NCI-H187 (cell line): ENCODE measurements around the gene USH1C.

Experiments used
- DNase-seq, 2 experiments: peaks; one replicate each; lab custom pipeline; 2025; lab: John Stamatoyannopoulos, UW

USH1C gene

DNA sequence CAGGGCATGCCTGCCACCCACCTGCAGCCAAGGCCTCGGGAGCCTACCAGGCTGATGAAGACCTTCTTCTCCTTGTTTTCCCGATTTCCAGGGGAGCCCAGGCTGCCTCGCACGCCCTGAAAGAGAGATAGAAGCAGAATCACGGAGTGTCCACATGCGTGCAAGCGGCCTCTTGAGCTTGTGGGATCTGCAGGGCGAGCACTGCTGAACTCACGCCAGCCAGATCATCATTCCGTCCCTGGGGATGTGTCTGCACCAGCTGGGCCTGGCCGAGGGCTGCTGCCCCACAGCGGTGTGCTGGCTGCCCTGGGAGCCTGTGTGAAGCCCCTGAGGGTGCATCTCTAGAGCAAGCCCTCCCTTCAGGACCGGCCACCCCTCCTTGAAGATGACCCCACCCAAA lies 17.9 kb downstream of the USH1C start:
- DNase-seq = no peak

DNA sequence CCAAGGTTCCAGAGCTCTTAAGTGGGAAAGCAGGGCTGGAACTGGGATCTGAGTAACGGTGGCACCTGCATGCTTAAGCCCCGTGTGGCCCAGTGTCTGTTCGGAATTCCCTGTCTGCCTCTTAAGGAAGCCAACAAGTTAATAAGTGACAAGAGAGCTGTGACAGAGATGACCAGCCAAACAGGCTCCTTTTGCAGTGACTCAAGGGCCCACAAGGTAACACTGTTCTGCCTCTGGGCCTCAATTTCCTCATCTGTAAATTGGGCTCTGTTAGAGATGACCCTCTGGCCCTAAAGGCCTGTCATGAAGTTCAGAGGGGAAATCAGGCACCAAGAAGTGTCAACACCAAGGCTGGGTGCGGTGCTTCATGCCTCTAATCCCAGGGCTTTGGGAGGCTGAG lies 18.6 kb downstream of the USH1C start:
- no peak for DNase-seq

GRCh38 chr11:17524221-17524620 lies 20.0 kb downstream of the USH1C start:
- no peak for DNase-seq

- DNase-seq = no peak
Measured at GRCh38 chr11:17522655-17523054, 21.6 kb downstream of the USH1C start.

DNA sequence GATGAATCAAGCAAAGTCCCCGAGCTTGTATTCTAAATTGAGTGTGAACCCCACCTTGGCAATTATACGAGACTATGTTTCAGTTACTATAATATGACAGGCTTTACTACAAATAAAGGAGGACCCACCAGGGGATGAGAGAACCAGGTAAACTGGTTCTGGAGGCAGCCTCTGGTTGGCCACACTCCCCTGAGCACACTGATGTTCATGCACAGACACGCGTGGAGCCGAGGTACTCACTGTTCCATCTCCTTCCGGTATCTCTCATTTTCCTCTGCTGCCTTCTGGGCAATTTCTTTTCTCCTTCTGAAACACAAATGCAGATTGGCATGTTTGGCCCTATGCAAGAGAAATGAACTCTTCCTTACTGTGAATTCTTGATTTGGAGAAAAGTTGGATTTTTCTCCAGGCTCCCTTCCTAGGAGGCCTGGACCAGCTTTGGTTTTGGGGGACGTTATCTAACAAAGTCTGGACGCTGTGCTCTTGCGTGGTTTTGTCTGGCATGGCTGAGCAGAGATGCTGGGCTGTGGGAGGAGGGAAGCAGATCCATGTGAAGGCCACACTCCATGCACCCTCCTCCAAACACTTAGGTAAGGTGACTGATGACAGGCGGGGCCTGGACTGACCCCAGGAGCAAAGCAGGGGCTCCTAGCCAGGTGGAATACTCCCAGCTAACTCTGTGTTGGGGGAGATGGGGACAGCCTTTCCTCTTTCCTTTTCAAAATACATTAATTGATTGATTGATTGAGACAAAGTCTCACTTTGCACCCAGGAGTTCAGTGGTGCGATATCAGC lies 22.9 kb downstream of the USH1C start:
- DNase-seq = no peak

DNA sequence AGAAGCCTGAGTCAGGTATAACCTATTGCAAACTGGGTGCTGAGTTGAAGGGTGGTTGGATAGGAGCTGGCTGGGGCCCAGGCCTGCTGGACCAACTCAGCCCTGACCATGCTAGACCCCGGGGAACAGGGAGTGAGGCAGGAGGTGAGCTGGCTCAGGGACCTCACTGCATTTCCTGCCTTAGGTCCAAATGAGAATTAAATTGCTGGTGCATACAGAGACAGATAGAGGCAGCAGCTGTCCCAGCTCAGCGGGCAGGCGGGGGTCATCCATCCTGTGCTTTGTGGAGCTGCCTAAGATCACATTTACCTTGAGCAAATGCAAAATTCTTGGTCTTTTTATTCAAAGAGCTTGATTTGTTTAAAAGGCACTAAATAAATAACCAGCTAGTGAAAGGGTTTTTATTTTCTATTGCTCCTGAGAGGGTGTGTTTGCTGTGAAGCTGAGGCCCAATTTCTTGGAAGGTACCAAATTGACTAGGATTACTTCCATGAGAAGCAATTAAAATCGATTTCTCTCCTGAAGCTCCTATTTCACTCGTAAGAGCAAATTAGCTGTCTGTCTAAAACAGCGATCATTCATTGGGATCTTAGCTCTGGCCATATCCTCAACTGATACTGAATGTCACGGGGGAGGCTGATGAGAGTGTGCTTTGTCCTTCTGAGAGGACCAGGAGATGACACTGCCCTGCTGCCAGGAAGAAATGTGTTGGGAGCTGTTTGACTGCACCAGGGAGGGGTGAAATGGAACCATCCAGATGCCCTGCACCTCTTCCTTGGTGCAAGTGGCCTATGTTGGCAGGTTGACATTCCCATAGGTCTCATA lies 24.9 kb downstream of the USH1C start:
- DNase-seq = no peak

- DNase-seq = no peak
Measured at GRCh38 chr11:17518366-17518765, 25.9 kb downstream of the USH1C start.

GRCh38 chr11:17517186-17517585 lies 27.0 kb downstream of the USH1C start:
- DNase-seq = no peak

DNA sequence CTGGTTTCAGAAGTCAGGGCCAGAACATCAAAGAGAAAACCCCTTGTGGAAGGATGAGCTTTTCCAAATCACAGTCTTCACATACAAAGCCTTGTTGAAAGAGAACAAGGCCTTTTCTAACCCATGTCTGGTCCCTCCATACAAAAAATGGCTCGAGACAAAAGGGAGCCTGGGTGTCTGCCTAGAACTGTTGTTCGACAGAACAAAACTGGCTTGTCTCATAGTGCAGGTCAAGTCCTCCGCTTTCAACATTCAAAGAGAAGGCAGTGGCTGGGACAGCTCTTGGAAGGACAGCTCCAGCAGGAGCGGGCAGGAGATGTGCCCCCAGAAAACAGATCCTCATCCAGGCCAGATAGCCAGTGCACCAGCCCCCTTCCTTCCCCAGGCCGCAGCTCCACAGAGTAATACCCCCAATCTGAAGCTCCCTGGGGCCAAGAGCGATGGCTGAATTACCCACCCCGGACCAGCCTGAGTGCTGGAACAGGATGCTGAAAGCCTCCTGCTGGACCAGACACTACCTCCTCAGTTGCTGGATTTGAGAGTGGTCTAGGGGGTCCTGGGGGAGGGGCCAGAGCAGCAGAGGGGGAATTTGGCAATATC lies 27.6 kb downstream of the USH1C start:
- no peak for DNase-seq

DNA sequence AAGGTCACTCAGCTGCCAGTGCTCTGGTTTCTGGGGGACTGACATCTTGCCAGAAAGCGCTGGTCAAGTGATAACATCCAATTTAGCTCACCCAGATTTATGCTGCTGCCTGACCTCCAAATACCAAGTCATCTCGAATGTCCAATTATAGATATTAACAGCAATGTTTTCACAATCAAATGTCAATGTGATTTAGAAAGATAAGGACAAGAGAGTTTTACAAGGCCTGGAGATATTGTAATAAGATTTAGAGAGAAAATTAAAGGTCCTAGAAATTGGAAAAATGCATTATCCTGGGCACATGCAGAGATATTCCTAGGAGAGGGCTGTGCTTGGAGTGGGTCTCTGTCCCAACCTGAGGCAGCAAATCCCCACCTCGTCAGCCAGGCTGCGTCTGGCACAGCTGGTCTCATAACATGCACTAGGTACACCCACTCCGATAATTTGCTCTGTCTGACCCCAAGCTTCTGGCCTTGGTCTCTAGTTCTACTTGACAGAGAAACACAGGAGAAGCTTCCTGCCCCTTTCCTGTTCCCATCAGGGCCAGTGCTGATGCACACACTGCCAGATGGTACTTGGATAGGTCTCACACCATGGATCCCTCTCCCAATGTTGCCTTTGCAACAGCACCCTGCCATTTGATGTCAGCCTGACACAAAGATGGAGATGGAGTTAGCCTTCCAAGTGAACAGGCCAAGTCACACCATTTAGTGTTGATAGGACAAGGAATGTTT lies 28.6 kb downstream of the USH1C start:
- DNase-seq = no peak

- no peak for DNase-seq
Measured at GRCh38 chr11:17514476-17514875, 29.7 kb downstream of the USH1C start.

DNA sequence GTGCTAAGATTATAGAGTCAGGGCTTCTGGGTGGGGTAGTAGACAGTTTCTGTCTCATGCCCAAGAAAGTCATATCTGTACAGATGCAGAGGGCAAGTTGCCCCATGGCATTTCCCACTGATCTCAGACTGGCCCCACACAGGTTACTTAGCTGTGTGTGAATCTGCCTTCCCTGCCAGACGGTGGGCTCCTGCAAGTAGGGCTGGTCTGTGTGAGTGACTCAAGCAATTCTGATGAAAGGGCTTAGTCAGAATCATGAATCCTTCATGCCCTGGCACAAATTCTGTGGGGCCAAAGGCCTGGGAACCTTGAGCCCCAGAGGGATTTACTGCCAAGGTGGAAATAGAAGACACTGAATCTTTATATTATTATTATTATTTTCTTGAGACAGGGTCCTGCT lies 30.4 kb downstream of the USH1C start:
- DNase-seq = no peak

- DNase-seq = no peak
Measured at GRCh38 chr11:17512101-17512500, 32.1 kb downstream of the USH1C start.

GRCh38 chr11:17511571-17511970 lies 32.6 kb downstream of the USH1C start:
- no peak for DNase-seq

DNA sequence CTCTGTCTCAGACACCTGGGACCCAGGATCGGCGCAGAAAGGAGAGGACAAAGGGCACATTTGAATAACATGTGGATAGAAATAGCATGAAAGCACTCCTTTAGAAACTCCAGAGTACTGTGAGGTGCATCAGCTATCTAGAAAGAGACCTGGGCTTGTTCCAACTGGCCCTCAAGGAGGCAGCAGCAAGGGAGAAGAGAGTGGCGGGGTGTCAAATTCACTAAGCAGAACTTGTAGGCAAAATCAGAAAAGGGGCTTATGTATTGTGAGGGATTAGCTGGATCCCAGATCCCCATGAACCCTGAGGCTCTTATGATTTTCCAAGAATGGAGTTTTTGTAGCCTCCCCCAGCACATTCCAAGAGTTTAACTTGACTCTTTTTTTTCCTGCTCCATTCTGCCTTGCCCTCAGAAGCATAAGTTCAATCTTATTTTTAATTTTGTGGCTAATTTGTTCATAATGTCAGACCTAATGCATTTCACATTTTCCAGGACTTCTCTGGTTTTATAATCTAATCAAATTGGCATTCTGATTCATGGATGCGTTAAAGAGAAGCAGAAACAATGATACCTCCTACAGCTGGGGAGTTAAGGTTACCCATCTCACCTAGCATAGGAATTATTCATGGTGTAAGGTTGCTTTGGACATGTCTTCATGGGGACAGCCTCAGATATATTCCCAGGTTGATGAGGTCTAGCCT lies 33.6 kb downstream of the USH1C start:
- no peak for DNase-seq

DNA sequence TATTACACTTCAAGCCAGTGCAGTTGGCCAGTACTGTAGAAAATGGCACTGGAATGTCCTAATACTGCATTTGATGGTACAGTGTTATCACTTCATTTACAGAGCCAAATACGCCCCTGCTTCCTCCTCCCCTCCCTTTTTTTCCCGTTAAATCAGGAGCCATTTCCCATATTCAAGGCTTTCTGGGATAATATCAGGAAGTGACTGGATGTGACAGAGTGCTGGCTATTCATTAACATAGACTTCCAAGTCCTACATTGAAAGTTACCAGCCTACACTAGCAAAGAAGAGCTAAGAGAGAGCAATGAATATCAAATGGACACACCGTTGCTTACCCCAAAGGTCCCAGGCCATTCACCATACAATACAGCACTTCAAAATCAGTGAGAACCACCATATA lies 35.4 kb downstream of the USH1C start:
- DNase-seq = no peak

DNA sequence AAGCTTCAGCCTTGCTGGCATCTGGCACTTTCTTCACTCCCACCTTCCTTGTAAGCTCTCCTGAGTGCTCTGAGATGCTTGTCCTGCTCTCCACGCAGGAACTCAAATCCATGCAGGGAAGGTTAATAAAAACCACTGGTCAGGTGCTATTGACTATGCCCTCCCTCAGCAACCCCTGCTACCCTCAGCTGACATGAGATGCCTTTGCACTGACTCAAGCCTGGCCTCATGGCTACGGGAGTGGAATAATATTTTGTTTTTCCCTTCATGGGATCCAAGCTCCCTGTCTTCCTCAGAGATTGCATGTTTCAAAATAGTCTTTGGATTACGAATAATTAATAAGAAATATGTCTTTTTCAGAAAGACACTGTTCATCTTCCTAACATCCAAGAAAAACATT lies 35.9 kb downstream of the USH1C start:
- no peak for DNase-seq

DNA sequence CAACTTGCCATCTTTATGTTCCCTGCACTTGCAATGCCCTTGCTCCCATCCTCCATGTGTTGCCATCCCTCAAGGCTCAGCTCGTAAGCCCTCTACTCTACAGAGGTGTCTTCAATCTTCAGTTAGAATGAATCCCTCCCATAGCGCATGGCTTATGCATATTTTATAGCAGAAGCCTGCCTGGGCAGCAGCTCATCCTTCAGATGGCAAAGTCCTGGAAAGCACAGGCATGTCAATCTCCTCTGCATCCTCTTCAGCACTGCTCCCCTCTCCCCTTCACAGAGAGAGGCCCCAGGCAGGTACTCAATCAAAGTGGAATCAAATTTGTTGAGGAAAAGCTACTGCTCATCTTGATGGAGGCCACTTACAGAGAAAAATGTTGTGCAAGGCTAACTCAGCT lies 36.4 kb downstream of the USH1C start:
- DNase-seq = no peak

DNA sequence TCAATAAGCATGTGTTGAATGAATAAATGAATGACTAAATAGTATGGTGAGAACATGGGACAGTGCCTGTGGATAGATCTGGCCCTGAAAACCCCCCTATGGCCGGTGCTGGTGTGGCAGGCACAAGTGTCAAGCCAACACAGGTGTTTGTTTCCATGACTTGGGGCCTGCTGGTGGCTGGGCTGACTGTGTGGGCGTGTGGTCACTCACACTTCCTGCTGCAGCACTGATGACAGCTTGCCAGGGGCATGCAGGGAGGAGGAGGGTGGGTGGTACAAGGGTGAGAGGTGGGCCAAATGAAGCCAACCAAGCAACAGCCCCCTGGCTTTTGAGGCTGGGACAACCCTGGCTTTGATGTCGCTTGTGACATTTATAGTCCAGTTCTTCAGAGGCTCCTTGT lies 37.3 kb downstream of the USH1C start:
- DNase-seq = no peak

DNA sequence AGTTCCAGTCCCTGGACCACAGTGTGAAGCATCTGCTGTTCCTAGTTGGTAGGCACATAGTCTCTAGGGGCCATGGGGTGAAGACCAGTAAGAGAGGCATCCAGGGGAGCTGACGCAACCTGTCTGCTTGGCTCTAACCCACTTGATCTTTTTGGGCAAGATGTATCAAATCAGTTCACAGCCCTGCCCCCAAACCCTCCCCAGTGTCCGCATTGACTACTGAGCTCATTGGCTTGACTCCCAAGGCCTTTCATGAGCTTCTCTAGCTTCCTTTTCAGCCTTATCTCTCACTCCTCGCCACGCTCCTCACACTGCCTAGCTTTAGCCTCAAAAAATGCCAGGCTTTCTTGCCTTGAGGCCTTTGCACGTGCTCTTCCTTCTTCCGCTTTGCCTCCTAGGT lies 37.9 kb downstream of the USH1C start:
- no peak for DNase-seq

GRCh38 chr11:17505146-17505545 lies 39.1 kb downstream of the USH1C start:
- DNase-seq = no peak
